Activated naive CD4-positive, alpha-beta T cell treated with anti-CD3 and anti-CD28 coated beads, Interleukin-2, amount 50 U/mL, for 24 hours (primary cell): ENCODE measurements around the gene ISOC2.

ENCODE experiments used
- H3K27ac Mint-ChIP-seq: one replicate; pipeline ENCODE4 v1.8.0; 2021; ENCODE audit warnings: mild to moderate bottlenecking, mixed read lengths
- H3K27me3 Mint-ChIP-seq: one replicate; pipeline ENCODE4 v1.8.0; 2021; ENCODE audit warnings: mixed read lengths
- H3K36me3 Mint-ChIP-seq: one replicate; pipeline ENCODE4 v1.8.0; 2021; ENCODE audit warnings: mixed read lengths
- H3K4me1 Mint-ChIP-seq: one replicate; pipeline ENCODE4 v1.8.0; 2021; ENCODE audit warnings: mixed read lengths
- H3K4me3 Mint-ChIP-seq: one replicate; pipeline ENCODE4 v1.8.0; 2021; ENCODE audit warnings: mild to moderate bottlenecking, mixed read lengths
- H3K9me3 Mint-ChIP-seq: one replicate; pipeline ENCODE4 v1.8.0; 2021; ENCODE audit warnings: mixed read lengths

The ISOC2 gene

GRCh38 chr19:55471266-55471665 lies 9.8 kb upstream of the ISOC2 start:
- H3K27ac Mint-ChIP-seq: no peak overlapping the region
- peaks cover 4% of the 10 kb centered on the region for H3K4me1 Mint-ChIP-seq
- no peak overlapping the region for H3K4me3 Mint-ChIP-seq
- H3K27me3 Mint-ChIP-seq: no peaks in the 10 kb centered on the region
- no peaks in the 10 kb centered on the region for H3K9me3 Mint-ChIP-seq
- H3K36me3 Mint-ChIP-seq: no peaks in the 10 kb centered on the region

DNA sequence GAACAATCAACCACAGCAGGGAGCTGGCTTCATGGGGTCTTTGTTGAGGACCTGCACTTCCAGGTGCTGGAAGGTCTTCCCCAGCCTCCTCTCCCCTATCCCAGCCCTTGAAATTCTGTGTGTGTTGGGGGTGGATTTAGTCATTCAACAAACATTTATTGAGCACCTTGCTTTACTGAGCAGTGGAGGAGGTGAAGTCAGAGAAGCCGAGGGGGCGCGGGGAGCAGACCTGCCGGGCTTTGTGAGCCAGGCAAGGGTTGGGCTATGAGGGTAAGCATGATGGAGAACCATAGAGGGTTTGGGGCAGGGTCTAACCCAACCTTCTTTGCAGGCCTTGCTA lies 6.6 kb upstream of the ISOC2 start:
- no peak overlapping the region for H3K27ac Mint-ChIP-seq
- no peak overlapping the region for H3K4me3 Mint-ChIP-seq
- H3K27me3 Mint-ChIP-seq: no peaks in the 10 kb centered on the region
- peaks cover 4% of the 10 kb centered on the region for H3K4me1 Mint-ChIP-seq
- no peaks in the 10 kb centered on the region for H3K36me3 Mint-ChIP-seq
- no peaks in the 10 kb centered on the region for H3K9me3 Mint-ChIP-seq

DNA sequence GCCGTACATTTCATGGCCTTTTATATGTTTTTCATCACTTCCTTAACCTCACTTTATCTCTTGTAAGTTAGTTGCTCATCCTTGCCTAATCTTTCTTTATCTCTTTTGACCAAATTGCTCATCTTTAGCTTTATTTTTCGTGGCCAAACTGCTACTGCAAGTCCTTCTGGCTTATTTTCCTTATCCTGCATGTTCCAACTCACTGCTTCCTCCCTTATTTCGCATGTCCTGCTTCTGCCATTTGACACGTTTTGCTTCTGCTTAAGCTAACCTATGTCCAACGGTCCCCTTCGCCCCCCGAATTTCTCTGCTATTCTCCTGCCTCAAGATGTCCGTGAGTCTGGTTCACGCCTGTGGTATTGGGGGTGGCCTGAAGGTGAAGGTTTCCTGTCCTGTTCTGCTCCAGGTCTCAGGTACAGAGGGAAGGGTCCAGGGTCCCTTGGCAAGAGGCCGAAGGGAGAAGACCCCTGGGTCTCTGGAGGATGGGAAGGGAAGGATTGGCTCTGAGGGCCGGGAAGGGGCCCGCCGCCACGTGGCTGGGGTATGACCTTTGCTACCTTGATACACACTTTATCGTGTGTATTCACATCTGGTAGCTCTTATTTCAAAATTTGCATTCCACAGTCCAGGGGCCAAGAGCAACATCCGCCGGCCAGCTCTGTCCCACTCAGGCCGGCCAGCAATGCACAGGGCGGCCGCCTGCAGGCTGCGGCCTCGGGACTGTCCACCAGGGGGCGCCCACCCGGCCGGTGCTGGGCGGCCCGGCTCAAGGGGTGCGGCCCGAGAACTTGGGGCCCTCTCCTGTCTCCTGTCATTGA lies 6.0 kb upstream of the ISOC2 start:
- H3K27me3 Mint-ChIP-seq: no peaks in the 10 kb centered on the region
- no peaks in the 10 kb centered on the region for H3K36me3 Mint-ChIP-seq
- peaks cover 5% of the 10 kb centered on the region for H3K4me1 Mint-ChIP-seq
- H3K27ac Mint-ChIP-seq: no peak overlapping the region
- H3K4me3 Mint-ChIP-seq: no peak overlapping the region
- H3K9me3 Mint-ChIP-seq: no peaks in the 10 kb centered on the region

DNA sequence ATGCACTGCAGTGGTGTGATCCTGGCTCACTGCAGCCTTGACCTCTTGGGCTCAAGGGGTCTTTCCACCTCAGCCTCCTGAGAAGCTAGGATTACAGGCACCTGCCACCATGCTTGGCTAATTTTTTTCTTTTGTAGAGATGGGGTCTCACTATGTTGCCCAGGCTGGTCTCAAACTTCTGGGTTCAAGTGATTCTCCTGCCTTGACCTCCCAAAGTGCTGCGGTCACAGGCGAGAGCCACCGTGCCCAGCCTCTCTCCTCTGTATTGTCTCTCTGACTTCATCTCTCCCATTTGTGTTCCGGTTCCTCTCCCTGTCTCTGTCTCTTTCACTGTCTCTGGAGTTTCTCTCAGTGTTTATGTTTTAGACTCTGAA lies 4.8 kb upstream of the ISOC2 start:
- no peak overlapping the region for H3K4me3 Mint-ChIP-seq
- no peaks in the 10 kb centered on the region for H3K36me3 Mint-ChIP-seq
- H3K4me1 Mint-ChIP-seq: peaks cover 13% of the 10 kb centered on the region
- no peaks in the 10 kb centered on the region for H3K9me3 Mint-ChIP-seq
- no peaks in the 10 kb centered on the region for H3K27me3 Mint-ChIP-seq
- no peak overlapping the region for H3K27ac Mint-ChIP-seq

GRCh38 chr19:55465460-55466240 lies 4.2 kb upstream of the ISOC2 start:
- Mint-ChIP-seq H3K36me3 (no peaks in the 10 kb centered on the region), H3K4me1 (peaks cover 17% of the 10 kb centered on the region), H3K9me3 (no peaks in the 10 kb centered on the region), H3K27ac (no peak overlapping the region), H3K4me3 (no peak overlapping the region), H3K27me3 (no peaks in the 10 kb centered on the region)

DNA sequence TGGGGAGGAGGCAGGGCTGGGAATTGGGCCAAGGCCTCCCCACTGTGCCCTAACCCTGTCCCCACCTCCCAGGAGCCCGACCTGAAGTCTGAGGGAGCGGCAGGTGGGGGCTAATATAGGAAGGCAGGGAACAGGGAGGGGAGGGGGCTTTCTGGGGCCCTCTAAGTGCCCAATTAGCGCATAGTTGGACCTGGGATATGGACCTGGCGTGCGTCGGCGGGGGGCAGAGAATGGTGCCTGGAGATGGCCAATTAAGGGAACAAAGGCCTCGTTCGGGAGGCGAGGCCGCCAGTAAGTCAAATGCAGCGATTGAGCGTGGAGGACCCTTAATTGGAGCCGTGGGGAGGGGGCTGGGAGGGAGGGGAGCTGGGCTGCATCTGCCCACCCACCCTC lies 3.2 kb upstream of the ISOC2 start, which contains the start of gene C19orf85:
TSS of gene C19orf85 (minus strand) at position 90 of the 393 bp plus-strand sequence. CDS start 197 bp downstream, outside the sequence.
- Mint-ChIP-seq H3K4me3 (no peak within 1 kb of the TSS), H3K4me1 (peaks cover 25% of the 10 kb centered on the region), H3K9me3 (no peaks in the 10 kb centered on the region), H3K36me3 (no peaks in the 10 kb centered on the region), H3K27me3 (no peaks in the 10 kb centered on the region), H3K27ac (peak within 1 kb of the TSS; percentile 46)

GRCh38 chr19:55464039-55464661 lies 2.7 kb upstream of the ISOC2 start:
- no peaks in the 10 kb centered on the region for H3K27me3 Mint-ChIP-seq
- peaks cover 25% of the 10 kb centered on the region for H3K4me1 Mint-ChIP-seq
- H3K27ac Mint-ChIP-seq: peak overlapping the region; percentile 46
- no peak overlapping the region for H3K4me3 Mint-ChIP-seq
- no peaks in the 10 kb centered on the region for H3K36me3 Mint-ChIP-seq
- no peaks in the 10 kb centered on the region for H3K9me3 Mint-ChIP-seq

- Mint-ChIP-seq H3K36me3 (no peaks in the 10 kb centered on the region), H3K27ac (no peak overlapping the region), H3K9me3 (no peaks in the 10 kb centered on the region), H3K27me3 (no peaks in the 10 kb centered on the region), H3K4me3 (no peak overlapping the region), H3K4me1 (peaks cover 25% of the 10 kb centered on the region)
These were observed 2.2 kb upstream of the ISOC2 start for GRCh38 chr19:55463583-55464031.

GRCh38 chr19:55462722-55463121 lies 1.3 kb upstream of the ISOC2 start:
- no peaks in the 10 kb centered on the region for H3K36me3 Mint-ChIP-seq
- H3K27me3 Mint-ChIP-seq: no peaks in the 10 kb centered on the region
- H3K27ac Mint-ChIP-seq: no peak overlapping the region

DNA sequence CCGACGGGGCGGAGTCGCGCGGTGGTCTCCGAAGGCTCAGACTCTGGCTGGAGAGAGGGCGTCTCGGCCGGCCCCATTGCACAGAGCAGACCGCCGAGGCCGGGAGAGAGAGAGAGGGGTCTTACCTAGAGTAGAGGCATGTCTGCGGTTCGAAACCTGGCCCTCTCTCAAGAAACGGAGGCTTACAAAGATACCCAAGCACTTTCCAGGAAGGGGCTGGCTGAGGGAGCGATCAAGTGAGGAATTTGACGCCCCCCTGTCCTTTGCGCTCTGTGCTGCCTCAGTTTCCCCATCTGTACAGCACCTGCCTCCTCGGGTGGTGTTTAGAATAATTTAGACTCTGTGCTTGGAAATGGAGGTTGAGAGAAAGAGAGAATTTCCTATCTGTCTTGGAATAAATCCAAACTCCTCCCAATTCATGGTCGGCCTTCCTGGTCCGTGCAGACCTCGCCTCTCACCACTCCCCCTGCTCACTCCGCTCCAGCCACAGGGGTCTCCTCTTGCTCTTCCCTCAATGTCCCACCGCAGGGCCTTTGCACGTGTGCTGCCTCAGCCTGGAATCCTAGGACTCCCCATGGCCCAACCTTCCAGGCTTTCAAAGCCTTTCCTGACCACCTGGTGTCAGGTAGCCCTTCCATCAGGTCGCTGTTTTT lies 658 bp upstream of the ISOC2 start:
- peak overlapping the region; percentile 88 for H3K4me3 Mint-ChIP-seq
- no peaks in the 10 kb centered on the region for H3K9me3 Mint-ChIP-seq
- no peaks in the 10 kb centered on the region for H3K27me3 Mint-ChIP-seq
- H3K36me3 Mint-ChIP-seq: no peaks in the 10 kb centered on the region
- H3K27ac Mint-ChIP-seq: peak overlapping the region; percentile 96
- peaks cover 21% of the 10 kb centered on the region for H3K4me1 Mint-ChIP-seq

More at GRCh38 chr19:55462722-55463121, 1.3 kb upstream of the ISOC2 start:
- Mint-ChIP-seq H3K4me3 (peak overlapping the region; percentile 88), H3K9me3 (no peaks in the 10 kb centered on the region), H3K4me1 (peaks cover 21% of the 10 kb centered on the region)

DNA sequence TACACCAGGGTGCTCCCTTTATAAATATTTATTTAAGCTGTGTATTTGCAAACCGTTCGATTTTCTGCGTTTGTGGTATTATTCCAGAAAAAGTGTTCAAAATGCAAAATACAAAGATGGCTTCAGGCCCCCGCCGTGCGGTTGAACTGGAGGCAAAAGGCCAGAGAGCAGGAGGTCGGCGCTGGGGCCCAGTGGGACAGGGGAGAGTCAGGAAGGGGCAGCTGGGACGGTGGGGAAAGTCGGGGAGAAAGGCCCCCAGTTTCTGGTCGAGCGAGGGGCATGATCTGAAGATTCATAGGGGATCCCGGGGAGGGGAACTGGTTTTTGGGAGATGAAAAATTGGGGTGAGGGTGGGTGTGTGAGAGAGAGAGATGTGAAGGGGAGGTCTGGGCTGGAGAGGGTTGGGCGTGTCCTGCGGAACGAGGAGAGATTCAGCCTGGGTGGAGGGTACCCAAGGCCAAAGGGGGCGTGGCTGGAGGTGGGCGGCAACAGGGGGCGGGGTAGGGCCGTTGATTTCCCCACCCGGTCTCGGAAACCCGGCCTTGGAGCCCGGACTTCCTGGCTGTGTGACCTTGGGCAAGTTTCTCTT lies 678 bp downstream of the ISOC2 start:
- no peaks in the 10 kb centered on the region for H3K9me3 Mint-ChIP-seq
- no peaks in the 10 kb centered on the region for H3K27me3 Mint-ChIP-seq
- H3K36me3 Mint-ChIP-seq: no peaks in the 10 kb centered on the region
- H3K27ac Mint-ChIP-seq: no peak overlapping the region
- peak overlapping the region; percentile 88 for H3K4me3 Mint-ChIP-seq
- H3K4me1 Mint-ChIP-seq: peaks cover 21% of the 10 kb centered on the region

- Mint-ChIP-seq H3K4me1 (peaks cover 21% of the 10 kb centered on the region), H3K27me3 (no peaks in the 10 kb centered on the region), H3K36me3 (peaks cover 3% of the 10 kb centered on the region), H3K4me3 (peak overlapping the region; percentile 88), H3K27ac (peak overlapping the region; percentile 70), H3K9me3 (no peaks in the 10 kb centered on the region)
These were observed 1.3 kb downstream of the ISOC2 start for GRCh38 chr19:55459950-55460657.

DNA sequence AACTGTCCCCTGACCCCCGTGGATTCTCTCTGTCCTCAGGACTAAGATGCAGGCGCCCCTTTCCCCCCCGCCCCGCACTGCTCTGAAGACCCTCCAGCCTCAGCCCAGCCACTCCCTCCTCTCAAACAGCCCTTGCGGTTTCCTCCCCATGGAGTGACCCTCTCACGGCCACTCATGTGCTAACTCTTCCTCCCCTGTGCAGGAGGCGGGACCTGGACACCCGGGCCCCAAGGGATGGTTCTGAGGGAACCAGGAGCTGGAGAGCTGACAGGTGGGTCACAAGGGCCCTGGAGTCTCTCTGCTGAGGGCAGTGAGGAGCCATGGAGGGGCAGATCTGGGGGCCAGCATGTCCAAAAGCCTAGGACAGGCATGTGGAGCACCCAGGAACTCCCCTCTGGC lies 1.9 kb downstream of the ISOC2 start:
- H3K36me3 Mint-ChIP-seq: peaks cover 6% of the 10 kb centered on the region
- H3K4me3 Mint-ChIP-seq: peak overlapping the region; percentile 88
- H3K27ac Mint-ChIP-seq: no peak overlapping the region
- peaks cover 21% of the 10 kb centered on the region for H3K4me1 Mint-ChIP-seq
- H3K27me3 Mint-ChIP-seq: peaks cover 3% of the 10 kb centered on the region
- H3K9me3 Mint-ChIP-seq: no peaks in the 10 kb centered on the region

- peaks cover 27% of the 10 kb centered on the region for H3K4me1 Mint-ChIP-seq
- peaks cover 7% of the 10 kb centered on the region for H3K27me3 Mint-ChIP-seq
- H3K36me3 Mint-ChIP-seq: peaks cover 10% of the 10 kb centered on the region
- no peak overlapping the region for H3K4me3 Mint-ChIP-seq
- H3K27ac Mint-ChIP-seq: no peak overlapping the region
- H3K9me3 Mint-ChIP-seq: no peaks in the 10 kb centered on the region
These were observed 3.6 kb downstream of the ISOC2 start for GRCh38 chr19:55457683-55458457.
